Umbilical cord (tissue), 2 donors: ENCODE measurements around the gene NSG2. TPM values are rescaled to one million over a fixed set of nuclear protein-coding genes. Genes with fewer than 3 reads are reported as not detected.
"Not testable (repeated sequence)": the region's sequence is repeated elsewhere in the genome, so short reads cannot be mapped to it uniquely, and the experiment has no call there.

ENCODE experiments used
- DNase-seq: peaks from one replicate; pipeline ENCODE4 v3.0.0-alpha.2; 2015; ENCODE audit warnings: low spot score
- total RNA-seq: library from RNA; depleted of rRNA; stranded (reverse); fragments of >200 nt; gene quantifications from one replicate; pipeline ENCODE4 v1.2.3, GENCODE V29; 2014; ENCODE audit warnings: low replicate concordance; ENCODE audit not compliant: insufficient read depth

NSG2 gene
- total RNA-seq, 1 donor from 2014 or later, result not detected

GRCh38 chr5:174101195-174101730, 55.8 kb downstream of the NSG2 start:
- DNase-seq, result no peak

DNA sequence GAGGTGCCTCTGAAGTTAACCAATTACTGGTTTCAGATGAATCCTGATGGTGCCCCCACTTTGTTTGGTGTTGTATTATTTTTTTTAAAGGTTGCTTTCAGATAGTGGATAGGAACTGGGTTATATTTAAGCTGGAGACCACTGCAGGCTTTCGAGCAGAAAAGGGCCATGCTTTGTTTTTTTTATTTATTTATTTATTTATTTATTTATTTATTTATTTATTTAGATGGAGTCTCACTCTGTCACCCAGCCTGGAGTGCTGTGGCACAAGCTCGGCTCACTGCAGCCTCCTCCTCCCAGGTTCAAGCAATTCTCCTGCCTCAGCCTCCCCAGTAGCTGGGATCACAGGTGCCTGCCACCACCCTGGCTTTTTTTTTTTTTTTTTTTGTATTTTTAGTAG, 57.1 kb downstream of the NSG2 start:
- DNase-seq, result not testable (repeated sequence)

GRCh38 chr5:174106997-174107655, 61.6 kb downstream of the NSG2 start:
- no peak for DNase-seq

- DNase-seq, result no peak
Observed at GRCh38 chr5:174108745-174109144, 63.2 kb downstream of the NSG2 start.

DNA sequence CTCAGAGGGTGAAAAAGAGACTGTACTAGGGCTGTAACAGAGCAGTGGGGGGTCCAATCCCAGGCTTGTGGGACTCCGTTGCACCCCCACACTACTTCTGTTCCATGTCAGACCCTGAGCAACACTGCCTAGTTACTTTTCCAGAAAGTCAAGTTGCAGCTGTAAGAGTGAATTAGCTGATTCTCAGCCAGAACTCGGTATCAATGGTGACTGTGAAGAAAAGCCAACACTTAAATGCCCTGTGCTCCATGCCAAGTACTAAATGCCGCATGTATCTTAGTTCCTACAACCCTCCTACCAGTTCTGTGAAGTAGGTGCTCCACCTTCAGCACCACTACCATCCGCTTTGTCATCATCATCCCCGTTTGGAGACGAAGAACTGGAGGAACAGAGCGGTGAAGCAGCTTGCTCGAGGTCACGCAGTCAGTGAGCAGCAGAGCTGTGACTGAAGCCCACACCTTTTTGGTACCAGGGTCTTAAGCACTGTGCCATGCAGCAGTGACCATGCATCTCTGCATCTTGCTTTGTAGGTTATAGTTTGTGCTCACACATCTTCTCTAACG, 64.3 kb downstream of the NSG2 start:
- DNase-seq, result no peak

DNA sequence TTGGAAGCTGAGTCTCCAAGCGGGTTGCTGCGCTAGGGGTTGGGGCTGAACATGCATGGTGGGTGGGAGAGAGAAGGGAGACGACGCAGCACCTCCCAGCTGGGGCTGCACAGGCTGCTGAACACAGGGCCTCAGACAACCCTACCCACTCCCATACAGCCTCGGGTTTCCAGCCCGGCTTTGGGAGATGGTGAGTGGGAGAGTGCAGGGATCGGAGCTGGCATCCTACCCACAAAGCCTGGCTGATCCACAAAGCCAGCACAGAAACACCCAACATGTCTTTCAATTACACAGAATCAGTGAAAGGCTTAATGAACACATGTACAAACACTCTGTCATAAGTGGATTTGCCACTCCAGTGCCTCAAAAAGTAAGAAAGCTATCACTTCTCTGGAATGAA, 64.8 kb downstream of the NSG2 start:
- no peak for DNase-seq

DNA sequence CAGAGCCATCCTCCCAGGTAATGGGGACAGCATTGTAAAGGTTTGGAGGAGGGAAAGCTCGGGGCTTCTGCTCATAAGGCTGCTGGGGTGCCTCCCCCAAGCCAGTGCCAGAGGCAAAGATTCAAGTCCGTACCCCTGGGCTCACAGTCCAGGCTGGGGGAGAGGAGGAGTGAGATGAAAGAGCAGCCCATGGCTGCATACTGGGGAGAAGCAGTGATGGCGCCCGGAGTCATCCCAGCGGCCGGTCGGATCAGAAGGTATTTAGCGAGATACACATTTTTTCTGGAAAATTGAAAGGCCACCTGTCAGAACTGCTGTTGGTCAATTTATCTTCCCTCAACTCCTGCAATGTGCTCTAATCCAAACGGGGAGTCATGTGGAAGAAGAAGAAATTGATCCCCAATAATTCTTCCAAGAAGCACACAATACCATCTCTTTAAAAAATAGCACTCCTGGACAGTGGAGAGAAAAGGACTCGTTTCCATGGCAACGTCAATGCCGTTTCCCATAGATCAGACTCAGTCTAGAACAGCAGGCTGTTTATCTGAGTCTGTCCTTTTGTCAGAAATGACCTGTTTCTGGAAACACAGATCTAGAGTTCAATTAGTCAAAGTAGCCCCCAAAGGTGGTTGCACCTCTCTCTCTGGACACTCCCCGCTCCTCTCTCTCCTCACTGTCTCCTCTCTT, 65.9 kb downstream of the NSG2 start:
- no peak for DNase-seq

- DNase-seq, result no peak
Observed at GRCh38 chr5:174115226-174115625, 69.7 kb downstream of the NSG2 start.

DNA sequence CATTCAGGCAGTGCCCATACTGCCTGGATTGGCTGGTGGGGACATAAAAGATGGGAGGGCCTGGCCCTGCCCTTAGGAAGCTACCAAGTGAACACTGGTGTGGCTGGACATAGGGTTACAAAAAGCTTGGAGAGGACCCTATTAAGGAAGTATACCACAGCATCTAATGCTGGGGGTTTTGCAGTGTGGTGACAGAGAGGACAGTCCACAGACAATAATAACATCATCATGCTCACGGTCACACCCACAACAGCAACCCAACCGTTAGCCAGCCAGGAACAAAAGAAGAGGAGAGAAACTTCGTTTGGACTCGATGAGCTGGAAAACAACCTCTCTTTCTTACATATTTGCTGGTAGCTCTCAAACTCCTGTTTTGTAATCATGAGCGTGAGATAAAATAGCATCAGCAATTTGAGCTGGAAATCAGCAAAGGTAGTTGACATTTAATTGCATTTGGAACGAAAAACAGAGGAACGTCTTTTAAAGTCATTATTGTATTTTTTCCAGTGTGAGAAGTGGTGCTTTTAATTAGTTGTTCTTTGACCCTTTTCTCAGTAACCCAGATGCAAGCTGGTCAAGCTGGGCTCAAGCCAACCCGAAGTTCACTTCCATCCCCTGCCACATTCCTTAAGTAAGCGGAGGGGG, 73.4 kb downstream of the NSG2 start:
- DNase-seq, result no peak

DNA sequence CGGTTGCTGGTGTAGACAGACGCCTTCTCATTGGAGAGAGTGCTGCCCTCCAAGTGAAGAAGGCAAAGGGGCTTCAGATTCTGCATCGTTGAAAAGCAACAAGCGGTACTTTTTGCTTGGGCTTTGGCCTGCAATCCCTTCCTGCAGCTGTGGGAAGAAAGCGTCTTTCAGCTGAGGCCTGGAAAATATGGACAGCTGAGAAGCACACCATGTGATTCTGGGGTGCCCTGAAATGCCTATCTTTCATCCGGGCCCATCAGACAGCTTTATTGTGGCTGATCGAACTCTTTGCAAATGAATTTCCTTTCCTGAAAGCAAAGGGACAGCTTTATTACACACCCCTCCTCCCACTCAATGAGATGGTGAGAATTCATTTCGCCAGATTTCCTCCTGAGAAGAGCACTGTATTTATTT, 74.0 kb downstream of the NSG2 start:
- DNase-seq, result no peak

DNA sequence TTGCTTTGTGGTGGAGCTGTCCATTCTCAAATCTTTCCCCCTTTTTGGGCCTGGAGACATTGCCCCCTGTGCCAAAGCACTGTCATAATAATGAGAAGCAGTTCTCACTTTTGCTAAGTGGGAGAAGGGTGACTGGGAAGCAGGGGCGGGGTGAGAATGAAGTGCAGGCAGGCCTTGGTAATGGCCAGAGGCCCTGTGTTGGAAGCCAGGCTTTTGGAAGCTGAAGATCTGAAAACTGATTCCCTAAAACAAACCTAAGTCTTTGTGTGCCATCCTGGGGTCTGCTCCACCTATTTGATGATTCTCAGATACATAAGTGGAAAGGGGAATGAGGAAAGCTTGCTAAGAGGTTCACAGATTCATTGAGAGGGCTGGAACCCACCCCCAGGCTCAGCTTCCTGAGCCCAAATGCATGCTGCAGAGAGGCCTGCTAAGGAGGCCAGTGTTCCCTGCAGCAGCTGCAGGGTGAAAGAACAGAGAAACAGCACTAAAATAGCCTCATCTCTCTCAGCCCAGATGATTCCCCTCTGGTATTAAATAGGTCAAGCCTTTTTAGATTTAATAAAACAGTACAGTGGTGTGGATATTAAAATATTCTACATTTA, 75.0 kb downstream of the NSG2 start:
- peak; percentile 22 for DNase-seq

DNA sequence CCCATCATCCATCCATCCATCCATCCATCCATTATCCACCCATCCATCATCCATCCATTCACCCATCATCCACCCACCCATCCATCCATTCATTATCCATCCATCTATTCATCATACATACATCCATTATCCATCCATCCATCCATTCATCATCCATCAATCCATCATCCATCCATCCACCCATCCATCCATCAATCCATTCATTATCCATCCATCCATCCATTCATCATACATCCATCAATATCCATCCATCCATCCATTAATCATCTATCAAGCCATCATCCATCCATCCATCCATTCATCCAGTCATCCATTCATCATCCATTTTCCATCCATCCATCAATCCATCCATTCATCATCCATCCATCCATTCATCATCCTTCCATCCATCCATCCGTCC, 89.0 kb downstream of the NSG2 start:
- no peak for DNase-seq

- no peak for DNase-seq
Observed at GRCh38 chr5:174139623-174140022, 94.1 kb downstream of the NSG2 start.

DNA sequence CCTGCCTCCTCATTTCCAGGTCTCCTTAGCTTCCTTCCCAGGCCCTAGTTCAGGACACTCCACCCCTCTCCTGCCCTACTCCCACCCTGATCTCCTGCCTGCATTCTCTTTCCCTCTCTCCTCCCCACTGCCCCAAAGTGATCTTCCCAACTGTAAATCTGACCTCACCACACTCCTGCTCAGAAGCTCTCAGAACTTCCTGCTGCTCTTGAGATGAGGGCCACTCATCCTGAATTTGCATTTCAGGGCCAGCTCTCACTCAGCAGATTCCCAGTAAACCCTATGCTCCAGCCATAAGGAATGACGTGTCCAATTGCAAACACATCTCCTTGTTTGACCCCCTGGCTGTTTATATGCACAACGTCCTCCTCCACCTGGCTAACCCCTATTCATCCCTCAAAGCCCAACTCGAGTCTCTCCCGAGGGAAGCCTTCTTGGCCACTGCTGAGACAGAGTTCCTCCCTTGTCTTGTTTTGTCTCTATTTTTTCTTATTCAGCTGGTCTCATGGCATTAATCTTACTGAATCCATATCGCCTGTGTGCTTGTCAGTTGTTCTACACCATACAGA, 95.0 kb downstream of the NSG2 start:
- DNase-seq, result no peak

DNA sequence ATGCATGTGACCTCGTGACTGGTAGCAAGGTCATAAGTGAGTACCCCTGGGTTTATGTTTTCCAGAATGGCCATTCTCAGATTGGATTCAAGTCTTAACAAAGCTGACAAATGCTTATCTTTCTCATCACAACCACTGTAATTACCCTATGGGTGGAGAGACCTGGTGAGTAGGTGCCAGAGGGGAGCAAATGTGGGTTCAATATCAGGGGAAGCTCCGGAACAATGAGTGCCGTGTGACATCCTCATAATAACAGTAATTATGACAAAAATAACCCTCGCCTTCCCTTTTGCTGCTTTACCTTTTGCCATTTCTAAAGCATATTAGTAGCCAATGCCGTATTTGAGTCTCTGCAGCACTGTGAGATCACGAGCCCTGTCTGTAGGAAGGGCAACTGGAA, 95.9 kb downstream of the NSG2 start:
- no peak for DNase-seq

GRCh38 chr5:174145091-174145490, 99.6 kb downstream of the NSG2 start:
- no peak for DNase-seq

- DNase-seq, result no peak
Observed at GRCh38 chr5:174145821-174146220, 100.3 kb downstream of the NSG2 start.

GRCh38 chr5:174146556-174146955, 101.0 kb downstream of the NSG2 start:
- DNase-seq, result no peak

DNA sequence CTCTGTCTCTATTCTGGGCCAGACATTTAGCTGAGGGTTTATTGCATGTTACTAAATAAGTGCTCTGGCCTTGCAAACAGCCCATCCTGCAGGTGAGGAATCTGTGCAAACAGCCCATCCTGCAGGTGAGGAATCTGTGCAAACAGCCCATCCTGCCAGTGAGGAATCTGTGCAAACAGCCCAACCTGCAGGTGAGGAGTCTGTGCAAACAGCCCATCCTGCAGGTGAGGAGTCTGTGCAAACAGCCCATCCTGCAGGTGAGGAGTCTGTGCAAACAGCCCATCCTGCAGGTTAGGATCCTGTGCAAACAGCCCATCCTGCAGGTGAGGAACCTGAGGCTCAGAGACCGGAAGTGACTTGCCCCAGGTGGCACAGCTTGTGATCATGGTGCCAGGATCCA, 101.5 kb downstream of the NSG2 start:
- DNase-seq, result not testable (repeated sequence)

DNA sequence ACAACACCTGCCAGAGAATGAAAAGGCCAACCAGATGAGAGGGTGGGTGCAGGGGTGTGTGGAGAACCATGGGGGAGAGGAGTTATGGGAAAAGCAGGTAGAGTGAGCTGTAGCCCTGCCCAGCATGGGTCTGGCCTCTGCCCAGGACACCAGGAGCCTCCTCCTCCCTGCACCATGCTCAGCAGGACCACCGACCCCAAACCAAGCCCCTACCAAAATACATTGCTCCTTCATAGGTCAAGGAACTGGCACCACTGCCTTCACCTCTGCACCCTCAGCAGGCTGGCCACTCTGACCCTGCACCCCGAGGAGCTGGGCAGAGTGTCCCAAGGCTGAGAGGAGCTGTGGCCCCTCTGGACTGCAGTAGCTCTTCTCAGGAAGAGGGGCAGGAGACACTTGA, 102.0 kb downstream of the NSG2 start:
- no peak for DNase-seq

DNA sequence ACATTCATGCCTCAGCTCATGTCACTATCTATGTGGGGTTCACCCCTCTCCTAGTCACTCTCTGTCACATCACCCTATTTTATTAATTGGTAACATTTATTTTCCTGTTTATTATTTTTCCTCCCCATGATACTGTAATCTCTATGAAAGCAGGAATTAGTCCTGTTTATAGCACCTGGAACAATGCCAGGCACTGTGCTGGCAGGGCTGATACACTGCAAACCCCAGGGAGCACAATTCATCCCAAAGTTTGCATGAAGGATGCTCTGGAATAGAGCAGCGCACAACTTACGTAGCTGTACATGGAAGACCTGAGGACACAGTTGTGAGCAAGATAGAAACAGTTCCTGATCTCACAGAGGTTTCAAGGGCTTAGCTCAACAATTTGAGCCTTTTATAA, 103.2 kb downstream of the NSG2 start:
- no peak for DNase-seq

- DNase-seq, result no peak
Observed at GRCh38 chr5:174149426-174149825, 103.9 kb downstream of the NSG2 start.
